Thyroid gland (tissue), 4 donors: Measurements from ENCODE around the gene FNDC3B.

ENCODE experiments used
- CTCF ChIP-seq, 6 experiments: fragments of 200-600 bp in 3 of 6; fragments of 450-650 bp in 3 of 6; sonication (generic) in 3 of 6; IDR thresholded peaks; one replicate each; pipeline ENCODE4 v1.5.1; 2016 to 2019; ENCODE audit warnings: antibody characterized with exemption in 6 of 6, mild to moderate bottlenecking in 2 of 6, inconsistent platforms in 1 of 6, moderate library complexity in 1 of 6
- POLR2A ChIP-seq, 2 donors: fragments of 450-650 bp; IDR thresholded peaks; one replicate each; pipeline ENCODE4 v1.6.1; 2017; ENCODE audit warnings: antibody characterized with exemption in 2 of 2, mild to moderate bottlenecking in 2 of 2, moderate library complexity in 1 of 2

- TF ChIP-seq POLR2A (IDR thresholded peaks at IDR 0.05) = no peak
- no peak for TF ChIP-seq CTCF (IDR thresholded peaks at IDR 0.05)
Observed at GRCh38 chr3:172152874-172153273, 113.5 kb downstream of the FNDC3B start.
